ENCODE data around the gene CFAP61. TPM values are rescaled to one million over a fixed set of nuclear protein-coding genes. Genes with fewer than 3 reads are reported as not detected.

The CFAP61 gene
- total RNA-seq, 4 donors from 2014 or later = 0.18 to 0.80 (median 0.57) TPM

- Histone ChIP-seq H3K4me1 (no peaks in the 10 kb centered on the region), H3K27me3 (peaks cover 2% of the 10 kb centered on the region), H3K36me3 (no peaks in the 10 kb centered on the region), H3K27ac (no peak overlapping the region), H3K4me3 (no peak overlapping the region), H3K9me3 (no peaks in the 10 kb centered on the region)
- 87% methylated on average over 2 of the region's 2 CpGs for WGBS
- TF ChIP-seq EP300 (IDR thresholded peaks at IDR 0.05) (no peak), POLR2AphosphoS5 (IDR thresholded peaks at IDR 0.05) (no peak), POLR2A (IDR thresholded peaks at IDR 0.05) (no peak), CTCF (IDR thresholded peaks at IDR 0.05) (no peak)
- DNase-seq (ENCODE audit: low spot score in 2 of 2) = no peak
Measured at GRCh38 chr20:20148779-20149178, 96.4 kb downstream of the CFAP61 start.

GRCh38 chr20:20150241-20150640 is 97.9 kb downstream of the CFAP61 start:
- Histone ChIP-seq H3K27me3 (peaks cover 2% of the 10 kb centered on the region), H3K36me3 (no peaks in the 10 kb centered on the region), H3K4me1 (no peaks in the 10 kb centered on the region), H3K9me3 (no peaks in the 10 kb centered on the region), H3K27ac (no peak overlapping the region), H3K4me3 (no peak overlapping the region)
- no peak for DNase-seq (ENCODE audit: low spot score in 2 of 2)
- WGBS = 84% methylated on average over 2 of the region's 2 CpGs
- TF ChIP-seq POLR2A (IDR thresholded peaks at IDR 0.05) = no peak

GRCh38 chr20:20160520-20160919 is 108.2 kb downstream of the CFAP61 start:
- no peaks in the 10 kb centered on the region for H3K4me1 ChIP-seq
- no peaks in the 10 kb centered on the region for H3K9me3 ChIP-seq
- TF ChIP-seq CTCF (IDR thresholded peaks at IDR 0.05) = no peak
- no peak overlapping the region for H3K27ac ChIP-seq
- 44% methylated on average over 2 of the region's 2 CpGs for WGBS
- H3K27me3 ChIP-seq = no peaks in the 10 kb centered on the region
- no peak for DNase-seq (ENCODE audit: low spot score in 2 of 2)
- no peaks in the 10 kb centered on the region for H3K36me3 ChIP-seq
- no peak overlapping the region for H3K4me3 ChIP-seq

- no peaks in the 10 kb centered on the region for H3K27me3 ChIP-seq
- no peak overlapping the region for H3K4me3 ChIP-seq
- TF ChIP-seq EP300 (IDR thresholded peaks at IDR 0.05) (no peak), POLR2A (IDR thresholded peaks at IDR 0.05) (no peak)
- no peaks in the 10 kb centered on the region for H3K4me1 ChIP-seq
- DNase-seq (ENCODE audit: low spot score in 2 of 2) = no peak
- no peaks in the 10 kb centered on the region for H3K36me3 ChIP-seq
- no peaks in the 10 kb centered on the region for H3K9me3 ChIP-seq
- 41% methylated on average over 4 of the region's 4 CpGs for WGBS
- H3K27ac ChIP-seq = no peak overlapping the region
Measured at GRCh38 chr20:20161611-20162010, 109.3 kb downstream of the CFAP61 start.

GRCh38 chr20:20167698-20168097 is 115.4 kb downstream of the CFAP61 start:
- DNase-seq (ENCODE audit: low spot score in 2 of 2) = no peak
- H3K4me1 ChIP-seq = no peaks in the 10 kb centered on the region
- no peaks in the 10 kb centered on the region for H3K27me3 ChIP-seq
- H3K27ac ChIP-seq = no peak overlapping the region
- H3K4me3 ChIP-seq = no peak overlapping the region
- no peaks in the 10 kb centered on the region for H3K36me3 ChIP-seq
- 47% methylated on average over 3 of the region's 3 CpGs for whole genome bisulfite sequencing
- TF ChIP-seq EP300 (IDR thresholded peaks at IDR 0.05) (no peak), POLR2AphosphoS5 (IDR thresholded peaks at IDR 0.05) (no peak), CTCF (IDR thresholded peaks at IDR 0.05) (no peak), POLR2A (IDR thresholded peaks at IDR 0.05) (no peak)
- no peaks in the 10 kb centered on the region for H3K9me3 ChIP-seq

GRCh38 chr20:20173254-20173653 is 120.9 kb downstream of the CFAP61 start:
- no peaks in the 10 kb centered on the region for H3K36me3 ChIP-seq
- no peak overlapping the region for H3K4me3 ChIP-seq
- H3K9me3 ChIP-seq = no peaks in the 10 kb centered on the region
- no peak for DNase-seq (ENCODE audit: low spot score in 2 of 2)
- WGBS = 62% methylated on average over 1 of the region's 1 CpG
- no peak for TF ChIP-seq EP300 (IDR thresholded peaks at IDR 0.05)
- no peak overlapping the region for H3K27ac ChIP-seq
- no peaks in the 10 kb centered on the region for H3K4me1 ChIP-seq
- H3K27me3 ChIP-seq = no peaks in the 10 kb centered on the region

- Histone ChIP-seq H3K27ac (no peak overlapping the region), H3K9me3 (no peaks in the 10 kb centered on the region), H3K4me3 (no peak overlapping the region), H3K4me1 (no peaks in the 10 kb centered on the region), H3K27me3 (no peaks in the 10 kb centered on the region), H3K36me3 (no peaks in the 10 kb centered on the region)
- 86% methylated on average over 10 of the region's 10 CpGs for WGBS
- no peak for DNase-seq (ENCODE audit: low spot score in 2 of 2)
- TF ChIP-seq CTCF (IDR thresholded peaks at IDR 0.05) (no peak), EP300 (IDR thresholded peaks at IDR 0.05) (no peak), POLR2AphosphoS5 (IDR thresholded peaks at IDR 0.05) (no peak), POLR2A (IDR thresholded peaks at IDR 0.05) (no peak)
Measured at GRCh38 chr20:20174089-20174835, 121.9 kb downstream of the CFAP61 start.

Data from suprapubic skin (tissue), 4 donors.